ENCODE measurements around the gene LUZP2. TPM values are rescaled to one million over a fixed set of nuclear protein-coding genes. Genes with fewer than 3 reads are reported as not detected.
"Not testable (repeated sequence)": the region's sequence is repeated elsewhere in the genome, so short reads cannot be mapped to it uniquely, and the experiment has no call there.

LUZP2 gene
- total RNA-seq, 4 donors from 2014 or later: under 0.01 TPM; not detected in 3

DNA sequence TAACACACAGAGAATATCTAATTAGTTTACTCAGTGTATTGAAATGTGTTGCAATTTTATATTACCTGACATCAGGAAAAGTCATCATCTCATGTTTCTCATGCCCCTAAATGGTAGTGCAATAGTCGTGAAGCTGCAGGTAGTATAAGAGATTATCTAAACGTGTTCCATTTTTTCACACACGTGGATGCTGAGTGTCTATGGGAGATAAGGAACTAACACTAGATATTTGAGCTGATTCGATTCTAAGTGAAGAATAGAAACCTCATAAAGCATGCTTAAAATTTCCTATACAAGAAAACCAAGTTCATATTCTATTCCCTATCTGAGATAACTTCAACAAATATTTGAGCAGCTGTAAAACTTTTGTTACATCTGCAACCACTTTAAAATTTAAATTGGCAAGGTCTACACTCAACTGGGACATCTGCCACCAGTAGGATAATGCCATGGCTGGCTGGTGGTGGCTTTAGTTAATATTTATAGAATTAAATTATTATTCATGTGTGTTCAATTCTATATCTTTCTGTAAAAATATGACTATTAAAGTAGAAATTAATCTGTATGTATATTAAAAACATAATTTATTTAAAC lies 388.8 kb downstream of the LUZP2 start:
- no peak overlapping the region for H3K4me3 ChIP-seq
- H3K36me3 ChIP-seq: no peaks in the 10 kb centered on the region
- TF ChIP-seq CTCF (IDR thresholded peaks at IDR 0.05) (no peak), POLR2A (IDR thresholded peaks at IDR 0.05) (no peak)
- 65 to 75% methylated on average over 4 of the region's 4 CpGs for WGBS, 2 donors
- no peak for DNase-seq (ENCODE audit: low spot score in 2 of 2)
- H3K27ac ChIP-seq: no peak overlapping the region
- no peaks in the 10 kb centered on the region for H3K27me3 ChIP-seq
- no peaks in the 10 kb centered on the region for H3K9me3 ChIP-seq
- no peaks in the 10 kb centered on the region for H3K4me1 ChIP-seq

- no peaks in the 10 kb centered on the region for H3K36me3 ChIP-seq
- no peaks in the 10 kb centered on the region for H3K27me3 ChIP-seq
- no peak for DNase-seq (ENCODE audit: low spot score in 2 of 2)
- no peak overlapping the region for H3K4me3 ChIP-seq
- TF ChIP-seq CTCF (IDR thresholded peaks at IDR 0.05) (no peak), EP300 (IDR thresholded peaks at IDR 0.05) (no peak), POLR2A (IDR thresholded peaks at IDR 0.05) (no peak)
- 80 to 82% methylated on average over 4 of the region's 4 CpGs for WGBS, 2 donors
- no peak overlapping the region for H3K27ac ChIP-seq
- H3K4me1 ChIP-seq: no peaks in the 10 kb centered on the region
- H3K9me3 ChIP-seq: no peaks in the 10 kb centered on the region
Observed at GRCh38 chr11:24886880-24887619, 390.2 kb downstream of the LUZP2 start.

GRCh38 chr11:24890426-24890825 lies 393.6 kb downstream of the LUZP2 start:
- DNase-seq (ENCODE audit: low spot score in 2 of 2): no peak
- no peak overlapping the region for H3K4me3 ChIP-seq
- H3K27ac ChIP-seq: no peak overlapping the region
- 83 to 88% methylated on average over 1 of the region's 1 CpG for WGBS, 2 donors
- no peaks in the 10 kb centered on the region for H3K4me1 ChIP-seq
- no peaks in the 10 kb centered on the region for H3K27me3 ChIP-seq
- TF ChIP-seq CTCF (IDR thresholded peaks at IDR 0.05) (no peak), EP300 (IDR thresholded peaks at IDR 0.05) (no peak), POLR2A (IDR thresholded peaks at IDR 0.05) (no peak)
- no peaks in the 10 kb centered on the region for H3K9me3 ChIP-seq
- no peaks in the 10 kb centered on the region for H3K36me3 ChIP-seq

GRCh38 chr11:24891845-24892492 lies 395.1 kb downstream of the LUZP2 start:
- H3K4me3 ChIP-seq; H3K27ac ChIP-seq; H3K9me3 ChIP-seq; DNase-seq (ENCODE audit: low spot score in 2 of 2); H3K27me3 ChIP-seq; H3K36me3 ChIP-seq; H3K4me1 ChIP-seq: not testable (repeated sequence)
- WGBS, 2 donors: 81 to 83% methylated on average over 4 of the region's 4 CpGs

DNA sequence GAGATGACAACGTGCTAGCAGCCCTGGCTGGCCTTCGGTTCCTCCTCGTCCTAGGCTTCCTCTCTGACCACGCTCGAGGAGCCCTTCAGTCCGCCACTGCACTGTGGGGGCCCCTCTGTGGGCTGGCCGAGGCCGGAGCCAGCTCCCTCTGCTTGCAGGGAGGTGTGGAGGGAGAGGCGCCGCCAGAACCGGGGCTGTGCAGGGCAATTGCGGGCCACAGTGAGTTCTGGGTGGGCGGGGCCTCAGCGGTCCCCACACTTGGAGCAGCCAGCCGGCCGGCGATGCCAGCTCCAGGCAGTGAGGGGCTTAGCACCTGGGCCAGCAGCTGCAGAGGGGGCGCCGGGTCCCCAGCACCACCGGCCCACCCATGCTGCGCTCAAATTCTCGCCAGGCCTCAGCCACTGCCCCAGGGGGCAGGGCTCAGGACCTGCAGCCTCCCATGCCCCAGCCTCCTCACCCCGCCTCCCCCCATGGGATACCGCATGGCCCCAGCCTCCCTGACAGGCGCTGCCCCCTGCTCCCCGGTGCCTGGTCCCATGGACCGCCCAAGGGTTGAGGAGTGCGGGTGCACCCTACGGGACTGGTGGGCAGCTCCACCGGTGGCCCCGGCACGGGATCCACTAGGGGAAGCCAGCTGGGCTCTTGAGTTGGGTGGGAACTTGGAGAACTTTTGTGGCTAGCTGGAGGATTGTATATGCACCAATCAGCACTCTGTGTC lies 399.4 kb downstream of the LUZP2 start:
- WGBS, 2 donors: 95 to 98% methylated on average over 21 to 27 of the region's 32 CpGs

More for the DNA sequence above, 399.4 kb downstream of the LUZP2 start:
- H3K9me3 ChIP-seq: peaks cover 0 to 6% (median 0%) of the 10 kb centered on the region in 4 donors
- DNase-seq (ENCODE audit: low spot score in 2 of 2): no peak
- TF ChIP-seq CTCF (IDR thresholded peaks at IDR 0.05) (no peak), POLR2A (IDR thresholded peaks at IDR 0.05) (no peak), EP300 (IDR thresholded peaks at IDR 0.05) (no peak)
- no peaks in the 10 kb centered on the region for H3K36me3 ChIP-seq
- H3K27me3 ChIP-seq: no peaks in the 10 kb centered on the region
- no peak overlapping the region for H3K27ac ChIP-seq
- no peaks in the 10 kb centered on the region for H3K4me1 ChIP-seq
- H3K4me3 ChIP-seq: no peak overlapping the region

All from tibial nerve (tissue), 4 donors.